Activated B cell treated with CpG ODN at 0.5 μM for 24 hours (primary cell): ENCODE results near the gene LRAT. TPM values are rescaled to one million over a fixed set of nuclear protein-coding genes. Genes with fewer than 3 reads are reported as not detected.

Experiments
- total RNA-seq: library from RNA; stranded (reverse); gene quantifications from 2 replicates; pipeline ENCODE4 v1.2.3, GENCODE V29; 2022

The LRAT gene
- total RNA-seq, 1 donor from 2014 or later: not detected

Other genes starting within 250 kb of the LRAT start
- 99.3 and 110 TPM in 2 replicates for gene PLRG1, start 193.6 kb upstream of the LRAT start, total RNA-seq
- gene FGB, start 181.0 kb upstream of the LRAT start, total RNA-seq: not detected in 2 replicates
- not detected in 2 replicates for gene FGA, start 153.3 kb upstream of the LRAT start, total RNA-seq
- gene FGG, start 131.3 kb upstream of the LRAT start, total RNA-seq: not detected in 2 replicates
- not detected in 2 replicates for gene RBM46, start 37.3 kb downstream of the LRAT start, total RNA-seq